T-helper 2 cell (primary cell): ENCODE results near the gene ZNF689.
"Not testable (repeated sequence)": the region's sequence is repeated elsewhere in the genome, so short reads cannot be mapped to it uniquely, and the experiment has no call there.

Experiments
- DNase-seq, 5 experiments: peaks; one replicate each; pipeline versions ENCODE4 v3.0.0 to v3.0.0-alpha.2; 2012 to 2022

ZNF689 gene

GRCh38 chr16:30636599-30636998 is 26.4 kb upstream of the ZNF689 start:
- no peak for DNase-seq

GRCh38 chr16:30633526-30633925 is 23.3 kb upstream of the ZNF689 start:
- no peak for DNase-seq

GRCh38 chr16:30632454-30632853 is 22.3 kb upstream of the ZNF689 start:
- DNase-seq: not testable (repeated sequence)

- DNase-seq: peak; percentile 59 to 88 (median 78)
Measured at GRCh38 chr16:30628628-30629540, 18.7 kb upstream of the ZNF689 start.

- no peak for DNase-seq
Measured at GRCh38 chr16:30626236-30626635, 16.0 kb upstream of the ZNF689 start.

GRCh38 chr16:30623536-30624283 is 13.5 kb upstream of the ZNF689 start:
- DNase-seq: no peak

- DNase-seq: no peak
Measured at GRCh38 chr16:30622455-30623032, 12.4 kb upstream of the ZNF689 start.

- no peak for DNase-seq
Measured at GRCh38 chr16:30621765-30622164, 11.6 kb upstream of the ZNF689 start.

GRCh38 chr16:30620169-30620568 is 10.0 kb upstream of the ZNF689 start:
- DNase-seq: no peak

- no peak for DNase-seq
Measured at GRCh38 chr16:30619638-30620037, 9.4 kb upstream of the ZNF689 start.

GRCh38 chr16:30619202-30619601 is 9.0 kb upstream of the ZNF689 start:
- DNase-seq: no peak

GRCh38 chr16:30615358-30616091 is 5.3 kb upstream of the ZNF689 start:
- DNase-seq: peak; percentile 33 to 88 (median 62)

GRCh38 chr16:30609002-30609925 is 925 bp downstream of the ZNF689 start:
- peak in 3 of 5 experiments; percentile 14 to 57 (median 15) for DNase-seq

- DNase-seq: no peak
Measured at GRCh38 chr16:30606004-30606403, 4.2 kb downstream of the ZNF689 start.

- DNase-seq: no peak
Measured at GRCh38 chr16:30605158-30605557, 5.0 kb downstream of the ZNF689 start.

GRCh38 chr16:30604316-30604947 is 5.8 kb downstream of the ZNF689 start:
- no peak for DNase-seq

- DNase-seq: no peak
Measured at GRCh38 chr16:30603945-30604315, 6.3 kb downstream of the ZNF689 start.

- no peak for DNase-seq
Measured at GRCh38 chr16:30602616-30603277, 7.4 kb downstream of the ZNF689 start.

- no peak for DNase-seq
Measured at GRCh38 chr16:30601966-30602365, 8.2 kb downstream of the ZNF689 start.

- no peak for DNase-seq
Measured at GRCh38 chr16:30600929-30601328, 9.3 kb downstream of the ZNF689 start.

- no peak for DNase-seq
Measured at GRCh38 chr16:30600215-30600614, 10.0 kb downstream of the ZNF689 start.
